GM23338 (cell line): ENCODE measurements around the gene ZSWIM5.

Experiments used
- CREB1 ChIP-seq: fragments of 250-450 bp; sonication (Bioruptor Pico); IDR thresholded peaks from 2 replicates; pipeline ENCODE4 v1.5.0; 2020; ENCODE audit warnings: low read depth, mild to moderate bottlenecking, moderate library complexity
- CTCF ChIP-seq, 2 experiments: fragments of 200-600 bp in 1 of 2; sonication (generic) in 1 of 2; conservative IDR thresholded peaks; 2 replicates each; pipeline versions ENCODE4 v1.5.1 to v1.6.1; 2016 to 2017; ENCODE audit warnings: antibody characterized with exemption in 2 of 2, low read depth in 2 of 2, mild to moderate bottlenecking in 2 of 2, moderate library complexity in 1 of 2
- EZH2 ChIP-seq: fragments of 200-600 bp; sonication (generic); IDR thresholded peaks from one replicate; pipeline ENCODE4 v1.8.0; 2017; ENCODE audit warnings: antibody characterized with exemption, mild to moderate bottlenecking, low read depth; ENCODE audit not compliant: unreplicated experiment
- EZH2phosphoT487 ChIP-seq: fragments of 200-600 bp; sonication (generic); IDR thresholded peaks from one replicate; pipeline ENCODE4 v1.8.1; 2018; ENCODE audit warnings: antibody characterized with exemption; ENCODE audit not compliant: unreplicated experiment
- POLR2AphosphoS5 ChIP-seq: IDR thresholded peaks from 2 replicates; pipeline ENCODE4 v1.6.1; 2016; ENCODE audit warnings: antibody characterized with exemption, low read depth
- REST ChIP-seq: IDR thresholded peaks from one replicate; pipeline ENCODE4 v1.6.1; 2018; ENCODE audit warnings: antibody characterized with exemption; ENCODE audit not compliant: unreplicated experiment
- STAT1 ChIP-seq: IDR thresholded peaks from one replicate; pipeline ENCODE4 v1.6.1; 2016; ENCODE audit warnings: antibody characterized with exemption; ENCODE audit not compliant: unreplicated experiment
- ZNF331 ChIP-seq: fragments of 250-450 bp; sonication (Bioruptor Pico); IDR thresholded peaks from 2 replicates; pipeline ENCODE4 v1.5.0; 2020; ENCODE audit warnings: low read depth, mild to moderate bottlenecking, moderate library complexity

- TF ChIP-seq EZH2 (no peak), REST (no peak), CTCF (conservative IDR thresholded peaks at IDR 0.05; ENCODE audit: low read depth in 2 of 2) (no peak), POLR2AphosphoS5 (no peak), EZH2phosphoT487 (no peak), STAT1 (no peak), CREB1 (CRISPR knock-in tag) (no peak), ZNF331 (CRISPR knock-in tag) (no peak)
These were observed 217.8 kb downstream of the ZSWIM5 start for GRCh38 chr1:44988531-44989156.
